Umbilical cord (tissue), 2 donors: ENCODE results near the gene TSPAN12. TPM values are rescaled to one million over a fixed set of nuclear protein-coding genes. Genes with fewer than 3 reads are reported as not detected.
"Not testable (repeated sequence)": the region's sequence is repeated elsewhere in the genome, so short reads cannot be mapped to it uniquely, and the experiment has no call there.

Experiments used
- DNase-seq: peaks from one replicate; pipeline ENCODE4 v3.0.0-alpha.2; 2015; ENCODE audit warnings: low spot score
- total RNA-seq: library from RNA; depleted of rRNA; stranded (reverse); fragments of >200 nt; gene quantifications from one replicate; pipeline ENCODE4 v1.2.3, GENCODE V29; 2014; ENCODE audit warnings: low replicate concordance; ENCODE audit not compliant: insufficient read depth

The TSPAN12 gene
- total RNA-seq, 1 donor from 2014 or later = 6.7 TPM

- peak; percentile 69 for DNase-seq
Measured at GRCh38 chr7:120805636-120806388, 52.1 kb downstream of the TSPAN12 start.

- no peak for DNase-seq
Measured at GRCh38 chr7:120802751-120803150, 55.2 kb downstream of the TSPAN12 start.

GRCh38 chr7:120799813-120800475 is 58.0 kb downstream of the TSPAN12 start:
- no peak for DNase-seq

- no peak for DNase-seq
Measured at GRCh38 chr7:120799147-120799546, 58.8 kb downstream of the TSPAN12 start.

GRCh38 chr7:120797026-120797645 is 60.8 kb downstream of the TSPAN12 start:
- no peak for DNase-seq

GRCh38 chr7:120794106-120794729 is 63.7 kb downstream of the TSPAN12 start:
- no peak for DNase-seq

GRCh38 chr7:120793213-120793936 is 64.6 kb downstream of the TSPAN12 start:
- no peak for DNase-seq

GRCh38 chr7:120792861-120793130 is 65.1 kb downstream of the TSPAN12 start:
- no peak for DNase-seq

GRCh38 chr7:120792091-120792860 is 65.7 kb downstream of the TSPAN12 start:
- peak; percentile 68 for DNase-seq

GRCh38 chr7:120785095-120785494 is 72.8 kb downstream of the TSPAN12 start:
- no peak for DNase-seq

- DNase-seq = peak; percentile 66
Measured at GRCh38 chr7:120783721-120784120, 74.2 kb downstream of the TSPAN12 start.

- DNase-seq = no peak
Measured at GRCh38 chr7:120783273-120783672, 74.7 kb downstream of the TSPAN12 start.

- not testable (repeated sequence) for DNase-seq
Measured at GRCh38 chr7:120781924-120782323, 76.0 kb downstream of the TSPAN12 start.

GRCh38 chr7:120780938-120781337 is 77.0 kb downstream of the TSPAN12 start:
- no peak for DNase-seq

- DNase-seq = not testable (repeated sequence)
Measured at GRCh38 chr7:120780451-120780850, 77.5 kb downstream of the TSPAN12 start.

- not testable (repeated sequence) for DNase-seq
Measured at GRCh38 chr7:120779078-120779477, 78.9 kb downstream of the TSPAN12 start.

- no peak for DNase-seq
Measured at GRCh38 chr7:120775755-120776154, 82.2 kb downstream of the TSPAN12 start.

- no peak for DNase-seq
Measured at GRCh38 chr7:120774481-120774880, 83.5 kb downstream of the TSPAN12 start.

GRCh38 chr7:120770206-120770605 is 87.7 kb downstream of the TSPAN12 start:
- DNase-seq = no peak

GRCh38 chr7:120760851-120761250 is 97.1 kb downstream of the TSPAN12 start:
- no peak for DNase-seq

GRCh38 chr7:120760050-120760449 is 97.9 kb downstream of the TSPAN12 start:
- no peak for DNase-seq
